CD4-positive, alpha-beta T cell treated with Interferon gamma for 1 hour (primary cell): ENCODE measurements around the gene FGF13.

Experiments used
- DNase-seq: peaks from one replicate; pipeline ENCODE4 v3.0.0-alpha.2; 2020

FGF13 gene

GRCh38 chrX:138651494-138651893, 60.0 kb downstream of the FGF13 start:
- DNase-seq, result no peak

- DNase-seq, result no peak
Observed at GRCh38 chrX:138648568-138648967, 62.9 kb downstream of the FGF13 start.

- DNase-seq, result no peak
Observed at GRCh38 chrX:138638996-138639395, 72.5 kb downstream of the FGF13 start.
